Fibroblast of lung (primary cell): ENCODE data around the gene NUP37.

ENCODE experiments used
- EZH2 ChIP-seq: IDR thresholded peaks from 2 replicates; pipeline ENCODE4 v1.5.1; 2012; ENCODE audit warnings: low read length, control low read depth, mild to moderate bottlenecking; ENCODE audit errors: missing control alignments
- TF ChIP-seq, protein P1 (sequence below), 2 donors: IDR thresholded peaks in 1 of 2; conservative IDR thresholded peaks in 1 of 2; 1 replicate in 1 of 2; 2 replicates in 1 of 2; pipeline ENCODE4 v1.5.1; 2011 to 2012; ENCODE audit warnings: low read length in 2 of 2, control low read depth in 1 of 2, inconsistent platforms in 1 of 2, low read depth in 1 of 2, mild to moderate bottlenecking in 1 of 2

DNA sequence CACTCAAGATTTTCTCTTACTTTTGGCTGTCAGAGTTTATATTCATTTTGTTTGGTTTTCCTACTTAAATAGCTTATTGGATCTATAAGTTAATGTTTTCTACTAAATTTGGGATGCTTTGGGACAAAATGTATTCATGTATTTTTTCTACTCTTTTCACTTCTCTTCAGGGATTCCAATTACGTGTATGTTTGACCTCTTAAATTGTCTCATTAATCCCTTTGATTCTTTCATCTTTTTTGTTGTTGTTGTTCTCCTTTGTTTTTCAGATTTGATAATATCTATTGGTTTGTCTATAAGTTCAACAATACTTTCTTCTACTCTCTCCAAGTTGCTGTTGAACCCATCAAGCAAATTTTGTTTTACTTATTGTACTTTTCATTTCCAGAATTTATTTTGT is 43.5 kb upstream of the NUP37 start:
- TF ChIP-seq, protein P1, sequence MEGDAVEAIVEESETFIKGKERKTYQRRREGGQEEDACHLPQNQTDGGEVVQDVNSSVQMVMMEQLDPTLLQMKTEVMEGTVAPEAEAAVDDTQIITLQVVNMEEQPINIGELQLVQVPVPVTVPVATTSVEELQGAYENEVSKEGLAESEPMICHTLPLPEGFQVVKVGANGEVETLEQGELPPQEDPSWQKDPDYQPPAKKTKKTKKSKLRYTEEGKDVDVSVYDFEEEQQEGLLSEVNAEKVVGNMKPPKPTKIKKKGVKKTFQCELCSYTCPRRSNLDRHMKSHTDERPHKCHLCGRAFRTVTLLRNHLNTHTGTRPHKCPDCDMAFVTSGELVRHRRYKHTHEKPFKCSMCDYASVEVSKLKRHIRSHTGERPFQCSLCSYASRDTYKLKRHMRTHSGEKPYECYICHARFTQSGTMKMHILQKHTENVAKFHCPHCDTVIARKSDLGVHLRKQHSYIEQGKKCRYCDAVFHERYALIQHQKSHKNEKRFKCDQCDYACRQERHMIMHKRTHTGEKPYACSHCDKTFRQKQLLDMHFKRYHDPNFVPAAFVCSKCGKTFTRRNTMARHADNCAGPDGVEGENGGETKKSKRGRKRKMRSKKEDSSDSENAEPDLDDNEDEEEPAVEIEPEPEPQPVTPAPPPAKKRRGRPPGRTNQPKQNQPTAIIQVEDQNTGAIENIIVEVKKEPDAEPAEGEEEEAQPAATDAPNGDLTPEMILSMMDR (conservative IDR thresholded peaks at IDR 0.05 in 1 of 2, IDR thresholded peaks at IDR 0.05 in 1 of 2; ENCODE audit: low read depth in 1 of 2, low read length in 2 of 2) = no peak
- TF ChIP-seq EZH2 = no peak
